A204.1 (cell line): ENCODE results near the gene DCDC2B.
"Not testable (repeated sequence)": the region's sequence is repeated elsewhere in the genome, so short reads cannot be mapped to it uniquely, and the experiment has no call there.

Experiments used
- FAIRE-seq: peaks from 2 replicates; lab custom pipeline; 2012; peaks lifted over from hg19 to GRCh38; lab: Jason Lieb, UNC

Gene DCDC2B

GRCh38 chr1:32256473-32257226, 47.8 kb downstream of the DCDC2B start:
- no peak for FAIRE-seq

- no peak for FAIRE-seq
Observed at GRCh38 chr1:32257227-32257508, 48.3 kb downstream of the DCDC2B start.

GRCh38 chr1:32263236-32263593, 54.3 kb downstream of the DCDC2B start:
- FAIRE-seq, result not testable (repeated sequence)

GRCh38 chr1:32263744-32264143, 54.9 kb downstream of the DCDC2B start:
- FAIRE-seq, result no peak
